Measurements from ENCODE around the gene UBL4A.

DNA sequence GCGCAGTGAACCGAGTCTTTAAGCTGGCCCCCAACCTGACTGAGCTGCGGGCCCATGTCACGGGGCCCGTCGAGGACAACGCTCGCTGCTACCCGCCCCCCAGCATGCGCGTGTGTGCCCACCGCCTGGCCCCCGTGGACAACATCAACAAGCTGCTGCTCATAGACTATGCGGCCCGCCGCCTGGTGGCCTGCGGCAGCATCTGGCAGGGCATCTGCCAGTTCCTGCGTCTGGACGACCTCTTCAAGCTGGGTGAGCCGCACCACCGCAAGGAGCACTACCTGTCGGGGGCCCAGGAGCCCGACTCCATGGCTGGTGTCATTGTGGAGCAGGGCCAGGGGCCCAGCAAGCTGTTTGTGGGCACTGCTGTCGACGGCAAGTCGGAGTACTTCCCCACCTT is 26.1 kb downstream of the UBL4A start:
- TF ChIP-seq, protein P1, sequence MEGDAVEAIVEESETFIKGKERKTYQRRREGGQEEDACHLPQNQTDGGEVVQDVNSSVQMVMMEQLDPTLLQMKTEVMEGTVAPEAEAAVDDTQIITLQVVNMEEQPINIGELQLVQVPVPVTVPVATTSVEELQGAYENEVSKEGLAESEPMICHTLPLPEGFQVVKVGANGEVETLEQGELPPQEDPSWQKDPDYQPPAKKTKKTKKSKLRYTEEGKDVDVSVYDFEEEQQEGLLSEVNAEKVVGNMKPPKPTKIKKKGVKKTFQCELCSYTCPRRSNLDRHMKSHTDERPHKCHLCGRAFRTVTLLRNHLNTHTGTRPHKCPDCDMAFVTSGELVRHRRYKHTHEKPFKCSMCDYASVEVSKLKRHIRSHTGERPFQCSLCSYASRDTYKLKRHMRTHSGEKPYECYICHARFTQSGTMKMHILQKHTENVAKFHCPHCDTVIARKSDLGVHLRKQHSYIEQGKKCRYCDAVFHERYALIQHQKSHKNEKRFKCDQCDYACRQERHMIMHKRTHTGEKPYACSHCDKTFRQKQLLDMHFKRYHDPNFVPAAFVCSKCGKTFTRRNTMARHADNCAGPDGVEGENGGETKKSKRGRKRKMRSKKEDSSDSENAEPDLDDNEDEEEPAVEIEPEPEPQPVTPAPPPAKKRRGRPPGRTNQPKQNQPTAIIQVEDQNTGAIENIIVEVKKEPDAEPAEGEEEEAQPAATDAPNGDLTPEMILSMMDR (IDR thresholded peaks at IDR 0.05), result no peak
- TF ChIP-seq POLR2AphosphoS5 (IDR thresholded peaks at IDR 0.05; ENCODE audit: insufficient read depth in 1 of 2, low read depth in 1 of 2), result no peak
